Measurements from ENCODE around the gene CPB2. TPM values are rescaled to one million over a fixed set of nuclear protein-coding genes. Genes with fewer than 3 reads are reported as not detected.

The CPB2 gene
- total and polyA plus RNA-seq, 2 of the 8 experiments (the other 6 are each of a cell fraction or from before 2014, with no cell fraction given) = not detected

GRCh38 chr13:46086421-46086922 is 18.4 kb downstream of the CPB2 start (continued):
- TF ChIP-seq CTCF (IDR thresholded peaks at IDR 0.05; ENCODE audit: control extremely low read depth in 1 of 3, insufficient read depth in 1 of 3, low read depth in 1 of 3, low read length in 3 of 3) (no peak), E2F6 (IDR thresholded peaks at IDR 0.05) (no peak), TCF12 (IDR thresholded peaks at IDR 0.05; ENCODE audit: low read depth, low read length) (no peak), SIX5 (IDR thresholded peaks at IDR 0.05; ENCODE audit: low read depth, low read length) (no peak), RAD21 (IDR thresholded peaks at IDR 0.05 in 1 of 2, conservative IDR thresholded peaks at IDR 0.05 in 1 of 2; ENCODE audit: low read depth in 2 of 2, low read length in 2 of 2) (no peak)

All from H1 (cell line).